Gastrocnemius medialis (tissue), 4 donors: ENCODE results near the gene DYNLT1.

Source experiments
- POLR2A ChIP-seq, 2 donors: fragments of 450-650 bp; IDR thresholded peaks; one replicate each; pipeline ENCODE4 v1.6.1; 2017; ENCODE audit warnings: antibody characterized with exemption in 2 of 2, mild to moderate bottlenecking in 2 of 2, moderate library complexity in 2 of 2
- TF ChIP-seq, protein P1 (sequence below), 5 experiments: fragments of 450-650 bp in 3 of 5; fragments of 200-600 bp in 2 of 5; sonication (generic) in 2 of 5; IDR thresholded peaks in 4 of 5; conservative IDR thresholded peaks in 1 of 5; 1 replicate in 4 of 5; 2 replicates in 1 of 5; pipeline ENCODE4 v1.5.1; 2016 to 2019; ENCODE audit warnings: antibody characterized with exemption in 5 of 5, mild to moderate bottlenecking in 3 of 5, moderate library complexity in 3 of 5

- TF ChIP-seq, protein P1, sequence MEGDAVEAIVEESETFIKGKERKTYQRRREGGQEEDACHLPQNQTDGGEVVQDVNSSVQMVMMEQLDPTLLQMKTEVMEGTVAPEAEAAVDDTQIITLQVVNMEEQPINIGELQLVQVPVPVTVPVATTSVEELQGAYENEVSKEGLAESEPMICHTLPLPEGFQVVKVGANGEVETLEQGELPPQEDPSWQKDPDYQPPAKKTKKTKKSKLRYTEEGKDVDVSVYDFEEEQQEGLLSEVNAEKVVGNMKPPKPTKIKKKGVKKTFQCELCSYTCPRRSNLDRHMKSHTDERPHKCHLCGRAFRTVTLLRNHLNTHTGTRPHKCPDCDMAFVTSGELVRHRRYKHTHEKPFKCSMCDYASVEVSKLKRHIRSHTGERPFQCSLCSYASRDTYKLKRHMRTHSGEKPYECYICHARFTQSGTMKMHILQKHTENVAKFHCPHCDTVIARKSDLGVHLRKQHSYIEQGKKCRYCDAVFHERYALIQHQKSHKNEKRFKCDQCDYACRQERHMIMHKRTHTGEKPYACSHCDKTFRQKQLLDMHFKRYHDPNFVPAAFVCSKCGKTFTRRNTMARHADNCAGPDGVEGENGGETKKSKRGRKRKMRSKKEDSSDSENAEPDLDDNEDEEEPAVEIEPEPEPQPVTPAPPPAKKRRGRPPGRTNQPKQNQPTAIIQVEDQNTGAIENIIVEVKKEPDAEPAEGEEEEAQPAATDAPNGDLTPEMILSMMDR (IDR thresholded peaks at IDR 0.05 in 4 of 5, conservative IDR thresholded peaks at IDR 0.05 in 1 of 5) = no peak
- TF ChIP-seq POLR2A (IDR thresholded peaks at IDR 0.05) = no peak
Observed at GRCh38 chr6:158636778-158637177, 7.8 kb downstream of the DYNLT1 start.
